Suprapubic skin (tissue), 4 donors: Measurements from ENCODE around the gene SFI1. TPM values are rescaled to one million over a fixed set of nuclear protein-coding genes. Genes with fewer than 3 reads are reported as not detected.
"Not testable (repeated sequence)": the region's sequence is repeated elsewhere in the genome, so short reads cannot be mapped to it uniquely, and the experiment has no call there.

ENCODE experiments used
- DNase-seq, 2 donors: peaks; one replicate each; pipeline ENCODE4 v3.0.0-alpha.2; 2019; ENCODE audit warnings: low spot score in 2 of 2
- H3K27ac ChIP-seq: fragments of 200-600 bp; sonication (generic); one replicate; pipeline ENCODE4 v1.5.1; 2019
- H3K27me3 ChIP-seq: fragments of 200-600 bp; sonication (generic); one replicate; pipeline ENCODE4 v1.5.1; 2019
- H3K36me3 ChIP-seq: fragments of 200-600 bp; sonication (generic); one replicate; pipeline ENCODE4 v1.5.1; 2019
- H3K4me1 ChIP-seq: fragments of 200-600 bp; sonication (generic); one replicate; pipeline ENCODE4 v1.5.1; 2019
- H3K4me3 ChIP-seq: fragments of 200-600 bp; sonication (generic); one replicate; pipeline ENCODE4 v1.5.1; 2019; ENCODE audit warnings: mild to moderate bottlenecking
- H3K9me3 ChIP-seq: fragments of 200-600 bp; sonication (generic); one replicate; pipeline ENCODE4 v1.5.1; 2019
- EP300 ChIP-seq: sonication (generic); formaldehyde crosslinking; IDR thresholded peaks from one replicate; pipeline ENCODE4 v1.6.1; 2017; ENCODE audit warnings: antibody characterized with exemption
- POLR2A ChIP-seq, 2 donors: fragments of 450-650 bp; IDR thresholded peaks; one replicate each; pipeline ENCODE4 v1.6.1; 2017; ENCODE audit warnings: antibody characterized with exemption in 2 of 2, mild to moderate bottlenecking in 2 of 2, moderate library complexity in 2 of 2
- POLR2AphosphoS5 ChIP-seq, 3 donors: sonication (generic); formaldehyde crosslinking; IDR thresholded peaks; one replicate each; pipeline ENCODE4 v1.6.1; 2017; ENCODE audit warnings: antibody characterized with exemption in 3 of 3
- WGBS: methylation state at CpG from one replicate; pipeline ENCODE4 v1.1.5; 2018; 5-methylcytosine and 5-hydroxymethylcytosine counted together
- total RNA-seq, 4 donors: library from RNA; depleted of rRNA; stranded (reverse); fragments of >200 nt; gene quantifications; one replicate each; pipeline ENCODE4 v1.1.0, GENCODE V29; 2016
- TF ChIP-seq, protein P1 (sequence below), 2 donors: fragments of 200-600 bp in 1 of 2; fragments of 450-650 bp in 1 of 2; sonication (generic) in 1 of 2; IDR thresholded peaks; one replicate each; pipeline ENCODE4 v1.5.1; 2016 to 2019; ENCODE audit warnings: antibody characterized with exemption in 2 of 2, mild to moderate bottlenecking in 1 of 2, moderate library complexity in 1 of 2

Gene SFI1
- total RNA-seq, 4 donors from 2014 or later, result 21.2 to 128 (median 40.7) TPM

- Histone ChIP-seq H3K9me3 (no peaks in the 10 kb centered on the region), H3K27me3 (no peaks in the 10 kb centered on the region), H3K27ac (peak overlapping the region; percentile 97), H3K4me3 (peak overlapping the region; percentile 91), H3K4me1 (peaks cover 33% of the 10 kb centered on the region), H3K36me3 (peaks cover 14% of the 10 kb centered on the region)
- TF ChIP-seq POLR2AphosphoS5 (IDR thresholded peaks at IDR 0.05) (no peak), EP300 (no peak), POLR2A (IDR thresholded peaks at IDR 0.05) (no peak)
- TF ChIP-seq, protein P1, sequence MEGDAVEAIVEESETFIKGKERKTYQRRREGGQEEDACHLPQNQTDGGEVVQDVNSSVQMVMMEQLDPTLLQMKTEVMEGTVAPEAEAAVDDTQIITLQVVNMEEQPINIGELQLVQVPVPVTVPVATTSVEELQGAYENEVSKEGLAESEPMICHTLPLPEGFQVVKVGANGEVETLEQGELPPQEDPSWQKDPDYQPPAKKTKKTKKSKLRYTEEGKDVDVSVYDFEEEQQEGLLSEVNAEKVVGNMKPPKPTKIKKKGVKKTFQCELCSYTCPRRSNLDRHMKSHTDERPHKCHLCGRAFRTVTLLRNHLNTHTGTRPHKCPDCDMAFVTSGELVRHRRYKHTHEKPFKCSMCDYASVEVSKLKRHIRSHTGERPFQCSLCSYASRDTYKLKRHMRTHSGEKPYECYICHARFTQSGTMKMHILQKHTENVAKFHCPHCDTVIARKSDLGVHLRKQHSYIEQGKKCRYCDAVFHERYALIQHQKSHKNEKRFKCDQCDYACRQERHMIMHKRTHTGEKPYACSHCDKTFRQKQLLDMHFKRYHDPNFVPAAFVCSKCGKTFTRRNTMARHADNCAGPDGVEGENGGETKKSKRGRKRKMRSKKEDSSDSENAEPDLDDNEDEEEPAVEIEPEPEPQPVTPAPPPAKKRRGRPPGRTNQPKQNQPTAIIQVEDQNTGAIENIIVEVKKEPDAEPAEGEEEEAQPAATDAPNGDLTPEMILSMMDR (IDR thresholded peaks at IDR 0.05), result no peak
- WGBS, result 0% methylated on average over 10 of the region's 61 CpGs
- DNase-seq, result peak in 1 of 2 donors; percentile 70
Observed at GRCh38 chr22:31488988-31489617, 7.2 kb upstream of the SFI1 start.

GRCh38 chr22:31489632-31490495 lies 6.5 kb upstream of the SFI1 start, which contains the start of gene EIF4ENIF1:
Gene EIF4ENIF1, minus strand, starts transcription at chr22:31489842. Its CDS starts 1,124 bp downstream, at chr22:31488718.
- Histone ChIP-seq H3K9me3 (no peaks in the 10 kb centered on the region), H3K4me1 (peaks cover 33% of the 10 kb centered on the region), H3K27ac (peak within 1 kb of the TSS; percentile 97), H3K4me3 (peak within 1 kb of the TSS; percentile 91), H3K36me3 (peaks cover 10% of the 10 kb centered on the region), H3K27me3 (no peaks in the 10 kb centered on the region)
- TF ChIP-seq POLR2AphosphoS5 (IDR thresholded peaks at IDR 0.05) (peak in 2 of 3 donors; percentile 29 to 55), EP300 (no peak)
- under 1% methylated on average over 76 of the region's 100 CpGs for WGBS
- peak; percentile 90 to 91 for DNase-seq

GRCh38 chr22:31490496-31490925 lies 5.8 kb upstream of the SFI1 start:
- H3K27me3 ChIP-seq, result no peaks in the 10 kb centered on the region
- 3% methylated on average over 15 of the region's 15 CpGs for WGBS
- peak overlapping the region; percentile 97 for H3K27ac ChIP-seq
- DNase-seq, result no peak
- no peak for TF ChIP-seq POLR2AphosphoS5 (IDR thresholded peaks at IDR 0.05)
- TF ChIP-seq, protein P1 (IDR thresholded peaks at IDR 0.05), result no peak
- no peak for TF ChIP-seq EP300
- TF ChIP-seq POLR2A (IDR thresholded peaks at IDR 0.05), result no peak
- H3K9me3 ChIP-seq, result no peaks in the 10 kb centered on the region
- peak overlapping the region; percentile 91 for H3K4me3 ChIP-seq
- H3K4me1 ChIP-seq, result peaks cover 38% of the 10 kb centered on the region
- H3K36me3 ChIP-seq, result peaks cover 6% of the 10 kb centered on the region

DNA sequence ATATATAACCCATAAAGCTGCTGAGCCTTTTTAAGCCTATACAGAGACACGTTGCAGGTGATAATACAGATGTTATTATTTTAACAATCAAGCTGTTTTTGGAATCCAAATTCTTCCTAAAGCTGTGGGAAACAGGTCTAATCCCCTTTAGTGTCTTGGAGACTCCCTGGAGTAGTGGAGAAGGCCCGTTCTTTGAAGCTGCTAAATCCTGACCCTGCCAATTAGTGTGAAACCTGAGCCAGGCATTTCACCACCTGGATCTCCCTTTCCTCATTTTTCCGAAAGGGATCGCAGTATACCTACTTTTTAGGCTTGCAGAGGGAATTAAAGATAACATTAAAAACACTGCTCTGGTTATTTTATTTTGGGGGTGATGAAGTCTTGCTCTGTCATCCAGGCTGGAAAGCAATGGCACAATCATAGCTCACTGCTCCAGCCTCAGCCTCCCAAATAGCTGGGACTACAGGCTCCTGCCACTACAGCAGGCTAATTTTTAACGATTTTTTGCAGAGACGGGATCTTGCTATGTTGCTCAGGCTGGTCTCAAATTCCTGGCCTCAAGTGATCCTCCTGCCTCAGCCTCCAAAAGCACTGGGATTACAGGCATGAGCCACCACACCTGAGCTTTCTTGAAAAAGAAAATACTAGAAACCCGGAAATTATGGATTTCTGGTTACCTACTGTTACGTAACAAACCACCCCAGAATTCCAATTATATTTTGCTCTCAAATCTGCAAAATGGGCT lies 4.9 kb upstream of the SFI1 start:
- H3K9me3 ChIP-seq, result no peaks in the 10 kb centered on the region
- H3K36me3 ChIP-seq, result peaks cover 5% of the 10 kb centered on the region
- peaks cover 40% of the 10 kb centered on the region for H3K4me1 ChIP-seq
- DNase-seq, result no peak
- no peak for TF ChIP-seq POLR2AphosphoS5 (IDR thresholded peaks at IDR 0.05)
- TF ChIP-seq, protein P1 (IDR thresholded peaks at IDR 0.05), result no peak
- H3K4me3 ChIP-seq, result peak overlapping the region; percentile 91
- peak overlapping the region; percentile 97 for H3K27ac ChIP-seq
- WGBS, result 75% methylated on average over 8 of the region's 8 CpGs
- no peaks in the 10 kb centered on the region for H3K27me3 ChIP-seq

GRCh38 chr22:31492151-31492550 lies 4.2 kb upstream of the SFI1 start:
- H3K27ac ChIP-seq, result no peak overlapping the region
- H3K27me3 ChIP-seq, result no peaks in the 10 kb centered on the region
- no peak for DNase-seq
- H3K4me3 ChIP-seq, result no peak overlapping the region
- TF ChIP-seq, protein P1 (IDR thresholded peaks at IDR 0.05), result no peak
- TF ChIP-seq EP300 (no peak), POLR2A (IDR thresholded peaks at IDR 0.05) (no peak), POLR2AphosphoS5 (IDR thresholded peaks at IDR 0.05) (no peak)
- 58% methylated on average over 3 of the region's 3 CpGs for WGBS
- no peaks in the 10 kb centered on the region for H3K9me3 ChIP-seq
- H3K36me3 ChIP-seq, result peaks cover 1% of the 10 kb centered on the region
- peaks cover 44% of the 10 kb centered on the region for H3K4me1 ChIP-seq

- WGBS, result 96% methylated on average over 5 of the region's 5 CpGs
Observed at GRCh38 chr22:31493355-31493754, 3.0 kb upstream of the SFI1 start.

More at GRCh38 chr22:31493355-31493754, 3.0 kb upstream of the SFI1 start:
- not testable (repeated sequence) for H3K27me3 ChIP-seq, DNase-seq, H3K27ac ChIP-seq, H3K9me3 ChIP-seq, H3K4me3 ChIP-seq, H3K36me3 ChIP-seq
- H3K4me1 ChIP-seq, result peaks cover 41% of the 10 kb centered on the region
